HK-2 (cell line): ENCODE results near the gene TPRN.
"Not testable (repeated sequence)": the region's sequence is repeated elsewhere in the genome, so short reads cannot be mapped to it uniquely, and the experiment has no call there.

Source experiments
- DNase-seq: peaks from one replicate; pipeline ENCODE4 v3.0.0-alpha.2; 2018; ENCODE audit not compliant: unreplicated experiment

TPRN gene, protein sequence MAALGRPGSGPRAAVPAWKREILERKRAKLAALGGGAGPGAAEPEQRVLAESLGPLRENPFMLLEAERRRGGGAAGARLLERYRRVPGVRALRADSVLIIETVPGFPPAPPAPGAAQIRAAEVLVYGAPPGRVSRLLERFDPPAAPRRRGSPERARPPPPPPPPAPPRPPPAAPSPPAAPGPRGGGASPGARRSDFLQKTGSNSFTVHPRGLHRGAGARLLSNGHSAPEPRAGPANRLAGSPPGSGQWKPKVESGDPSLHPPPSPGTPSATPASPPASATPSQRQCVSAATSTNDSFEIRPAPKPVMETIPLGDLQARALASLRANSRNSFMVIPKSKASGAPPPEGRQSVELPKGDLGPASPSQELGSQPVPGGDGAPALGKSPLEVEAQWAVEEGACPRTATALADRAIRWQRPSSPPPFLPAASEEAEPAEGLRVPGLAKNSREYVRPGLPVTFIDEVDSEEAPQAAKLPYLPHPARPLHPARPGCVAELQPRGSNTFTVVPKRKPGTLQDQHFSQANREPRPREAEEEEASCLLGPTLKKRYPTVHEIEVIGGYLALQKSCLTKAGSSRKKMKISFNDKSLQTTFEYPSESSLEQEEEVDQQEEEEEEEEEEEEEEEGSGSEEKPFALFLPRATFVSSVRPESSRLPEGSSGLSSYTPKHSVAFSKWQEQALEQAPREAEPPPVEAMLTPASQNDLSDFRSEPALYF

DNA sequence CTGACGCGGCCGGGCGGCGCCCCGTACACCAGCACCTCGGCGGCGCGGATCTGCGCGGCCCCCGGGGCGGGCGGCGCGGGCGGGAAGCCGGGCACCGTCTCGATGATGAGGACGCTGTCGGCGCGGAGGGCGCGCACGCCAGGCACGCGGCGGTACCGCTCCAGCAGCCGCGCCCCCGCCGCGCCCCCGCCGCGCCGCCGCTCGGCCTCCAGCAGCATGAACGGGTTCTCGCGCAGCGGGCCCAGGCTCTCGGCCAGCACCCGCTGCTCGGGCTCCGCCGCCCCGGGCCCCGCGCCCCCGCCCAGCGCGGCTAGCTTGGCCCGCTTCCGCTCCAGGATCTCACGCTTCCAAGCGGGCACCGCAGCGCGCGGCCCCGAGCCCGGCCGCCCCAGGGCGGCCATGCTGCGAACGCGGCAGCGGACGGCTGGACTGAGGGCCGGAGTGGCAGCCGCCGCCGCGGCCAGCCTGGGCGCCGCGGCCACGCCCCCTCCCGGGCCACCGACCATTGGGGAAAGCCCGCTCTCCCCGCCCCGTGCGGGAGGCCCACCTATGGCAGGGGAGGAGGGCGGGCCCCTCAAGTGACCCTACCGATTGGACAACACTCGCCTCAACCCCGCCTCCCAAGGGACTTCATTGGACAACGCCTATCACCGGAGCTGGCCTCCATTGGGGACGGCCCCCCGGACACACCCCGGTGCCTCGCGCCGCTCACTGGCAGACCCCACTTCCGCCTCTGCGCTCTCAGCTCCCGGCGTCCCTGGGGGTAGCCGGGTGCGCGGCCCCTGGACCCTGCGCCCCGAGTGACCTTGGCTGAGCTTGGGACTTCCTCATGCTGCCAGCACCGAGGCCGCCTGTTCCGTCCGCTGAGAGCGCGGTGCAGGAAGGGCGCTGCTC is at the start of gene TPRN:
Gene TPRN, minus strand, starts transcription at position 431 of the 894 bp plus-strand sequence. Its CDS starts 30 bp downstream, at position 401.
- peak; percentile 99 for DNase-seq

DNA sequence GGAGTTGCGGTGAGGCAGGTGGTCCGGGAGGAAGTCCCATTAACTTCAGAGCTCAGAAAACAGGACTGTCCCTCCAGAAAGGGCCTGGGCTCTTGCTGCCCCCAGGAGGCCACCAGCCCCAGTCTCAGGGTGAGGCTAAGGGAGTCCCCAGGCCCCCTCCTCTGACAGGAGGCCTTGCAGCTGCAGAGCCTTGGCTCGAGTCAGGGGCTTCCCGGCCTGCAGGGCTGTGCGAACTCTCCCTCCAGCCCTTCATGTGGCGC is 47.3 kb upstream of the TPRN start:
- DNase-seq = no peak

DNA sequence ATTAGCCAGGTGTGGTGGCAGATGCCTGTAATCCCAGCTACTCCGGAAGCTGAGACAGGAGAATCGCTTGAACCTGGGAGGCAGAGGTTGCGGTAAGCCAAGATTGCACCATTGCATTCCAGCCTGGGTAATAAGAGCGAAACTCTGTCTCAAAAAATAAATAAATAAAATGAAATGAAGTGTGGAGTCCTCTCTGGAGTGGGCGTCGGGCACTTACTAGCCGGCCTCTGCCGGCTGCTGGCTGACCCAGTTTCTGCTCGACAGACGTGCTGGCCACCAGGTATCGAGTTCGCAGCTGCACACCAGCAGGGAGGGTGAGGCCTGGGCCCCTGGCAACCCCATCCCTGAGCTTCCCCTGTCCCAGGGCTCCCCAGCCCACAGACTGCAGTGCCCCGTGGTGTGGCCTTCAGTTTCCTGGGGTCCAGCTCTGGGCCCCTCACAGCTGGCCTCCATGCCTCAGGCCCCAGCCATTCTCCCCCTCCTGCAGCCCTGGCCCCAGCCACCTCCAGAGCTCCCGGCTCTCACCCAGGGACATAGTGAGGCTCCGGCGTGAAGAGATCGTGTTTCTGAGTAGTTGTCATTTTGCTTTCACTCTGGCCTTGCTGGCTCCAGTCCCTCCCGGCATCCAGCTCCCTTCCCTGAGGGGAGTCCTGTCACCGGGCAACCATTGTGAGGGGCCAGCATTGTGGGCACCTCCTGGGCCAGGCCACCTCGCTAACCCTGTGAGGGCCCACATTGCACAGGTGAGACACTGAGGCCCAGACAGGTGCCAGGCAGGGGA is 46.8 kb upstream of the TPRN start:
- DNase-seq = no peak

DNA sequence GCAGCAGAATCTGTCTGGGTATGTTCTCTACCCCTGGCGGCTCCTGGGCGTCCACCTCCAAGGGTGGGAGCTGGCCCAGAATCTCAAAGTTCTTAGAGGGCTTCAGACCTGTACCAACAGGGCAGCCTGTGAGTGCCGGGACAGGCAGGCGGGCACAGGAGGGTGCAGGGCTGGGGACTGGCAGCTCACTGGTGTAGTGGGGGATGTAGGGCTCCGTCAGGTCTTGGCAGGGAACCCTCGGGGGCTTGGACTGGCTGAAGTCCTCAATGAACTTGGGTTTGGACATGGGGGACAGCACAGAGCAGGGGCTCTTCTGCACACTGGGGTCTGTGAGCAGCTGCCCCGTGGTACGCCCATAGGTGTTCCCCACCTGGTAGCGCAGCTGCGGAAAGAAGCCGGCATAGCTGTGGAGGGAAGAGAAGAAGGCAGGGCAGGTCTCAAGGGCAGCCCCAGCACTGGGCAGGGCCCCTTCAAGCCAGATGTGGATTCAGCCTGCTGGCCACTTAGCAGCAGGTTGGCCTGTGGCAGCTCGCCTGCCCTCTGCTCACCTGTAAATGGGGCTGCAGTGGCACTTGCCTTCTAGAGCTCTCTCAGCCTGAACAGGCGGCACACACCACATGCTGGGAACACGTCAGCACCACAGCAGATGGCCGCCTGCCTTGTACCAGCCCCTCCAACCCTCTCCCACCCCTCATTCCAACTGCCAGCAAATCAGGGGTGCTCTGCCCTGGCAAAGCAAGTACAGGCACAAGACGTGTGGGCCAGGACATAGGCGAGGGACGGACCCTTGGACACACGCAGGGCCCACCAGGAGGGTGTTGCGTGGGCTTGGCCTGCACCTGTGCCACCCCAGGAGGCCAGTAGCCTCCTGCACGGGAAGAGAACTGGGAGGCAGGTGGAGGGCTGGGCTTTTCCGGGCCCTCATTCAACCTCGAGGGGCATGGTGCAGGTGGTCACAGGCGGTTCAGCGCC is 45.2 kb upstream of the TPRN start:
- DNase-seq = no peak

DNA sequence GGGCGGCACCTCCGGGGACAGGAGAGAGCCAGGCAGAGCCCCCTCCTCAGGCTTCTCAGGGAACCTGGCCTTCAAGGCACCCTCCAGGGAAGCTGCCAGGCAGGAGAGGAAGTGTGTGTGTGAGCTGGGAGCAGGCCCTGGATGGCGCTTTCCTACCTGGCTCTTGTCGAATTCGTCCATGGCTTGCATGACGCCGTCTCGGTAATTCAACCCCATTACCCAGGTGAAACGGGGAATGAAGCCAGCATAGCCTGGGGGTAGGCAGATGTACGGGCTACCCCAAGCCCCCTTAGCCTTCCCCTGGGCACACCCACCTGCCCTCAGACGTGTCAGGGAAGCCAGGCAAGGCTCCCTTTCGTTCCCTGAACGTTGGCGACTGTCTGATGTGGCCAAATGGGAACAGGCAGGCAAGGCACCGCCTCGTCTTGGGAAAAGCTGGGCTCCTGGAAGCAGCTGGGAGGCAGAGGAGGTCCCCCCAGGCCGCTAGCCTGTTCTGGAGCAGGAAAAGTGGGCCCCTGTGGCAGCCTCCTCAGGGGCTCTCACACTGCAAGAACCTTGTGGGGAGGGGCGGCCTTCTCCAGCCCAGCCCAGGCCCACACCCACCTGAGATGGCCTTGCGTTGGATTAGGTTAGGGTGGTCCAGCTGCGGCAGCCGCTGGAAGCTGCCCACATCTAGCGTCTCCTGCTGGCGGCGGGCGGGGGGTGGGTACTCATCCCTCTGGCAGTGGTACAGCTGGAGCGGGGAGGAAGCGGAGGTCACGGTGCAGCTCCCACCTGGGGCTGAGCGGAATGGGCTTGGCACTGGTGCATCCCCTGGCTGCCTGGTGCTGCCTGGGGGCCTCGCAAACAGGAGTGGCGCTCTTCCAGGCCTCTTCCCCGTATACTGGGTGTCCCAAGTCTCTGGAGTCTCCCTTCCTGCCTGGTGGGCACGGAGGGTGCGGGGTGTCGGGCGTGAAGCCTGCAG is 44.2 kb upstream of the TPRN start:
- no peak for DNase-seq

DNA sequence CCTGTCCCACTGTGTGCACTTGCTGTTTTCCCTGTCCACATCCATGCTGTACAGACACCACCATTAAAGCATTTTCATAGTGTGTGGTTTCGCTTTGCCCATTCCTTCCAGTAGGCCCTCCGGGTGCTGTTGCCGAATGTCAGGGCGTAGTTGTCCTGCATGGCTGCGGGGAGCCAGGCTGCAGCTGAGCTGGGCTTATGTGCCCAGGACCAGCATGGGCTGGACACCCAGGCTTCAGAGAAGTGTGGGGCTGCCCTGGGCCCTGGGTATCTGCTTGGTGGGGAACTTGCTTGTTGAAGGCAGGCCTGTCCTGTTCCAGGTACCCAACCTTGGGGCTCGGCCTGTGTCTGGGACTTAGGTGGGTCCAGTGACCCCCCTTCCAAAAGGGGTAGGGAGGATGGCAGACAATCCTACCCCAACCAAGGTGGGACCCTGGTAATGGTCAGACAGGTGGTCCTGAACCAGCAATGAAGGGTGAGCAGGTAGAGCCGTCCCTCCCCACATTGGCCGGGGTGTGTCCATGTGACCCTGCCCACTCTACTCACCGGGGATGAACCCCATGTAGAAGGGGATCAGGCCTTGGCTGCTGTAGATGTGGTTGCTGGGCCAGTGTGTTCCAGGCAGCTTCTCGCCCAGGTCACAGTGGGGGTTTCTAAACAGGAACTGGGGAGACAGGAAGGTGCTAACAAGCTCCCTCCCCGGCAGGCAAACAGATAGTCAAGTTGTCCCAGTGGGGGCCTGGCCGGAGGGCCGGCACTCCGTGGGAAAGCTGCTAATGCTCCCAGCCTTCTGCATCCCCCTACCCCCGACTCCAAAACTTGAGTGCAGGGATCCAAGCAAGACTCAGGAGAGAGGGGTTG is 43.3 kb upstream of the TPRN start:
- peak; percentile 66 for DNase-seq

DNA sequence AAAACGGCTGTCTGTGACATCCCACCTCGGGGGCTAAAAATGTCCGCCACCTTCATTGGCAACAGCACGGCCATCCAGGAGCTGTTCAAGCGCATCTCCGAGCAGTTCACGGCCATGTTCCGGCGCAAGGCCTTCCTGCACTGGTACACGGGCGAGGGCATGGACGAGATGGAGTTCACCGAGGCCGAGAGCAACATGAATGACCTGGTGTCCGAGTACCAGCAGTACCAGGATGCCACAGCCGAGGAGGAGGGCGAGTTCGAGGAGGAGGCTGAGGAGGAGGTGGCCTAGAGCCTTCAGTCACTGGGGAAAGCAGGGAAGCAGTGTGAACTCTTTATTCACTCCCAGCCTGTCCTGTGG is 42.7 kb upstream of the TPRN start:
- DNase-seq = not testable (repeated sequence)

DNA sequence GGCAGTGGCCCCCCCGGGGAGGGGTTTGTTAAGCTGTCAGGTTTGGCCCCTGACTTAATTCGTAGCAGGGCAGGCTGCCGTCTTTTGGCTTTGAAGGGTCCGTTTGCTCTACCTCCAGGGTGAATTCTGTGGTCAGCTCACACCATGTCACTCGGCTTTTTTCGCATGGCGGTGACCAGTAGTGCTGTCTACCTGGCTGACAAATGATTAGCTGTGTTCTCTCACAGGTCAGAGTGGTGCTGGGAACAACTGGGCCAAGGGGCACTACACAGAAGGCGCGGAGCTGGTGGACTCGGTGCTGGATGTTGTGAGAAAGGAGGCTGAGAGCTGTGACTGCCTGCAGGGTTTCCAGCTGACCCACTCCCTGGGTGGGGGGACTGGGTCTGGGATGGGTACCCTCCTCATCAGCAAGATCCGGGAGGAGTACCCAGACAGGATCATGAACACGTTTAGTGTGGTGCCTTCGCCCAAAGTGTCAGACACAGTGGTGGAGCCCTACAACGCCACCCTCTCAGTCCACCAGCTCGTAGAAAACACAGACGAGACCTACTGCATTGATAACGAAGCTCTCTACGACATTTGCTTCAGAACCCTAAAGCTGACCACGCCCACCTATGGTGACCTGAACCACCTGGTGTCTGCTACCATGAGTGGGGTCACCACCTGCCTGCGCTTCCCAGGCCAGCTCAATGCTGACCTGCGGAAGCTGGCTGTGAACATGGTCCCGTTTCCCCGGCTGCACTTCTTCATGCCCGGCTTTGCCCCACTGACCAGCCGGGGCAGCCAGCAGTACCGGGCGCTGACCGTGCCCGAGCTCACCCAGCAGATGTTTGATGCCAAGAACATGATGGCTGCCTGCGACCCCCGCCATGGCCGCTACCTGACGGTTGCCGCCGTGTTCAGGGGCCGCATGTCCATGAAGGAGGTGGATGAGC is 42.0 kb upstream of the TPRN start:
- DNase-seq = no peak

DNA sequence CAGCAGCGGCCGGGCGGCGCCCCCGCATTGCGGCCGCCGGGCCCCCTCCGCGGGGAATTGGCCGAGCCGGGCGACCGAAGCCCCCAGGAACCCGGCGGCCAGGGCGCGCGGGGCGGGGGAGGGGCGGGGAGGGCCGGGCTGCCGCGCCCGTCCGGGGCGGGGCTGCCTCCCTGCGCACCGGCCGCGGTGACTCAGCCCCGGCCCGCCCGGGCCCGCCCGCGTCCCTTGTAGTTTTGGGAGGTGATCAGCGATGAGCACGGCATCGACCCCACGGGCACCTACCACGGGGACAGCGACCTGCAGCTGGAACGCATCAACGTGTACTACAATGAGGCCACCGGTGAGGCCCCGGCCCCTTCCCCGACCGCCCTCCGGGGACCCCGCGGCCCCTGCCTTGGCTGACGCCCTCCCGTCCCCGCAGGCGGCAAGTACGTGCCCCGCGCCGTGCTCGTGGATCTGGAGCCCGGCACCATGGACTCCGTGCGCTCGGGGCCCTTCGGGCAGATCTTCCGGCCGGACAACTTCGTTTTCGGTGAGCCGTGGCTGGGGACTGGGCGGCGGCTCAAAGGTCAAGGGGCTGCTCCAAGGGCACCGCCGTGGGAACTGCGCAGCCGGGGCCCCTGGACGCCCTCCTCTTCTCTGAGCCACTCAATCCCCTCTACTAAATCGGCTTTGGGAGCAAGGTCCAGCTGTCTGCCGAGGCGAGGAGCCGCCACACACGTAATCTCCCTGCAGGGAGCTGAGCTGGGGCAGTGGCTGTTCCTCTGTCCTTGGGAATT is 41.1 kb upstream of the TPRN start:
- DNase-seq = peak; percentile 62

DNA sequence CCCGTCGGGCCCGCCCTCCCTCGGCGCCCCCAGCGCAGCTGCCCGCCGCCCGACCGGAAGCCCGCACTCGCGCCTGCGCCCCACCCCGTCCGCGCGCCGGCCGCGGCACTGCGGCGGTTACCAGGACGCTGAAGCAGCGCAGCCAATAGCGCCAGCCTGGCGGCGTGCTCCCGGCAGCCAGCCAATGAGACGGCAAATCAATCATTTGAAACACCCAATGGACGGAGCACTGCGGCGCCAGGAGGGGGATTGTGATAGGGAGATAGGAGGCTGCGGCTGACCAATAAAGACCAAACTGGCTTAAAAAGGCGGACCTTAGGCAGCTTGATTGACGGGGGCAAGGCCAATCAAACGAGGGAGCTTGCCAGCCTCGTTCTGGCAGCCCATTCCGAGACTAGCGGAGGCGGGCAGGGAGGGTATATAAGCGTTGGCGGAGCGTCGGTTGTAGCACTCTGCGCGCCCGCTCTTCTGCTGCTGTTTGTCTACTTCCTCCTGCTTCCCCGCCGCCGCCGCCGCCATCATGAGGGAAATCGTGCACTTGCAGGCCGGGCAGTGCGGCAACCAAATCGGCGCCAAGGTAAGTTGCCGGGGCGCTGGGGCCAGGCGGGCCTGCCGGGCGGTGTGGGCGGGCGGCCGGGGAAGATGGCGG is 40.4 kb upstream of the TPRN start, which contains the start of gene TUBB4B:
Gene TUBB4B, plus strand, starts transcription at position 447 of the 649 bp plus-strand sequence. Its CDS starts 74 bp downstream, at position 521.
- peak; percentile 99 for DNase-seq

DNA sequence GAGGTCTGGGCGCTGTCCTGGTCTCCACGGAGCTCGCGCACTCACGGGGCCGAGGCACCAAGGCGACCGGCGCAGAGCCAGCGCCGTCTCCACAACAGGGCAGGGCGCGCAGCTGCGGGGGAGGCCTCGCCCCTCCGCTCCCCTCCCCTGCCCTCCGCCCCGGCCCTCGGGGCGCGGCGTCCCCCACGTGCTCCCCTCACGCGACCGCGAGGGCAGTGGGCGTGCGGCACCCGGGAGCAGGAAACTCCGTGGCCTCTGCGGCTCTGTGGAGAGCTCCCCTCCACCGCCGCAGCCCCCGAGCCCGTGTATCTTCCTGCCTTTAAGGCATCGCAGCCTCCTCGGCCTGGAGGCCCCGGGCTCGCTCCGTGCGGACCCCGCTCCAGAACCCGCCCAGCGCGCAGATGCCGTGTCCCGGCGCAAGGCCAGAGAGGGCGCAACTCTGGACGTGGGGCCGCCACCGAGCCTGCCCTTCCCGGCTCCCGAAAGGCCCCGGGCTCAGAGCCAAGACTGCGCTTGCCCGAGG is 39.8 kb upstream of the TPRN start:
- peak; percentile 70 for DNase-seq

DNA sequence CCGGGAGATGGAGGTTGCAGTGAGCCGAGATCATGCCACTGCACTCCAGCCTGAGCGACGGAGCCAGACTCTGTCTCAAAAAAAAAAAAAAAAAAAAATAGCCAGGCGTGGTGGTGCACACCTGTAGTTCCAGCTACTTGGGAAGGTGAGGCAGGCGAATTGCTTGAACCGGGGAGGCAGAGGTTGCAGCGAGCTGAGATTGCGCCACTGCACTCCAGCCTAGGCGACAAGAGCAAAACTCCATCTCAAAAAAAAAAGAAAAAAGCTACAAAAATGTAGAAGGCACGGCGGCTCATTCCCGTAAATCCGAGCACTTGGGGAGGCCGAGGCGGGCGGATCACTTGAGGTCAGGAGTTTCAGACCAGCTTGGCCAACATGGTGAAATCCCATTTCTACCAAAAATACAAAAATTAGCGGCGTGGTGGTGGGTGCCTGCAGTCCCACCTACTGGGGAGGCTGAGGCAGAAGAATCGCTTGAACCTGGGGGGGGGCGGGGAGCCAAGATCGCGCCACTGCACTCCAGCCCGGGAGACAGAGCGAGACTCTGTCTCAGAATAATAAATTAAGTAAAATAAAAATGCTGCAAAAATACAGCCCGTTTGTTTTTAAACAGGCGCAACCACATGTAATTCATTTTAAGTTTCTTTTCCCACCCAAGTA is 39.1 kb upstream of the TPRN start:
- DNase-seq = not testable (repeated sequence)

DNA sequence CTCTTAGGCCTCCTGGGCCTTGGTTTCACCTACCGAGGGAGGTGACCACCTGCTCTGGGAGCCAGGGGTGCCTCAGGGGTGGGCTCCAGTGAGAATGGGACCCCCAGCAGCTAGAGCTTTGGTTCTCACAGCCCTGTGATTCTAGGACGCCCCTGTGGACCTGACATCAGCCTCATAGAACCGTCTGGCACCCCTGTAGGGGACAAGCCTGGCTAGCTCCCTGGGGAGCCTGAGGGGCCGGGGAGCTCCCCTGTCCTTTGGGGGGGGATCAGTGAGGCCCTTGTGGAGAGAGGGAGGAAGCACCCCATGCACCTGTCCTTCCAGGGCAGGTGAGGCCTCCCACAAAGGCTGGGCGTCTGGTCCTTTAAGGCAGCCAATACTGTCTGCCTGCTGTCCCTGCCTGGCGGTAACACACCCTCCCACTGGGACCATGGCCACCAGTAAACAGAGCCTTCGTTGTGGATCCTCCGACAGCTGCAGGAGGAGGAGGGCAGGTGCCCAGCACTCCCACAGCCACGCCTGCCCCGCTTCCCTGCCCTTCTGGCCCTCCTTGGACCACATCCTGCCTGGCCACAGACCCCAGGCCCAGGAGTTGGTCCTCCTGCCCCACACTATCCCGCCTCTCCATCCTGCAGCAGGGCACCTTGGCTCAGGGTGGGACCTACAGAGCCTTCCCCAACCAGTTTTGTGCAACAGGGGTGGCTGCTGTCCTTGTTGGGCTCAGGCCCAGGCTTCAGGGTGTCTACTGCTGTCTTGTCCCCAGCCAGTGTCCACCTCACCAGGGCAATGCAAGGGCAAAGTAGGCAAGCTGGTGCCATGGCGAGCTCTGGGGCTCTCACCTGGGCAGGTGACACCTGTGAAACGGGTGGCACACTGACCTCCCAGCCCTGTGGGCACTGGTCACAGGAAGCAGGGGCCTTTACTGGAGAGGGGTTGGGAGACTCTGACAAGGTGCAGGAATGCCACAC is 37.5 kb upstream of the TPRN start:
- no peak for DNase-seq

DNA sequence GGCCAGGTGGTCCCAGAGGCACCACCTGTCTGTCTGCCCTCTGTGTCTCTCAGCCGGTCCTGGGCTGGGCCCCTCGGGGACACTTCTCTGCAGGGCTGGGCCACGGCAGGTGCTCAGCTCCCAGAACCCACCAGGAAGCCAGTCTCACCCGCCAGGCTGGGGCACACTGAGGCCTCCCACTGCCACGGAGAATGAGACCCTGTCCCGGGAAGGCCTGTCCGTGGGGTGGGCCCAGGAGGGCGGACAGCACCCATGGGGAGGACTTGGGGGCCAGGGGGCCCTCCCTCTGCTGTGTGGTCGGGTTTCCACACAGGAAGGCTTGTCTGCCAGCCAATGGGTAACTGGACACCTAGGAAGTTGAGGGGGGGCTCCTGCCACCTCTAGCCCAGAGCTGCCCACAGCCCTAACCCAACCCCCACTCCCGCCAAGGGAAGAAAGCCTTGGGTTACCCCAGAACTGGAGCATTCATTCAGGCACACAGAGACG is 36.4 kb upstream of the TPRN start:
- no peak for DNase-seq
